ENCODE results near the gene URB1. TPM values are rescaled to one million over a fixed set of nuclear protein-coding genes. Genes with fewer than 3 reads are reported as not detected.

The URB1 gene
- total and polyA plus RNA-seq, 2 of the 8 experiments (the other 6 are each of a cell fraction or from before 2014, with no cell fraction given), result 8.1 to 28.9 TPM

- no peak for TF ChIP-seq SRF (IDR thresholded peaks at IDR 0.05; ENCODE audit: low read depth, low read length)
- TF ChIP-seq ATF2 (IDR thresholded peaks at IDR 0.05; ENCODE audit: low read length), result no peak
- TF ChIP-seq GABPA (IDR thresholded peaks at IDR 0.05; ENCODE audit: borderline replicate concordance, insufficient read depth, low read length), result peak; percentile 43; the same call in 1 of the 2 replicates
- no peak; the same call in 1 of the 2 replicates for TF ChIP-seq RBBP5 (IDR thresholded peaks at IDR 0.05; ENCODE audit: borderline replicate concordance, low read depth, low read length)
- TF ChIP-seq POLR2AphosphoS5 (IDR thresholded peaks at IDR 0.05; ENCODE audit: low read depth, low read length), result no peak
- TF ChIP-seq RAD21 (IDR thresholded peaks at IDR 0.05 in 1 of 2, conservative IDR thresholded peaks at IDR 0.05 in 1 of 2; ENCODE audit: low read depth in 2 of 2, low read length in 2 of 2), result peak in 1 of 2 experiments; percentile 14; a peak in 1 of 4 replicates
- TF ChIP-seq SAP30 (IDR thresholded peaks at IDR 0.05; ENCODE audit: insufficient read depth, insufficient replicate concordance, low read length), result no peak
- no peak for TF ChIP-seq TEAD4 (IDR thresholded peaks at IDR 0.05; ENCODE audit: low read depth, low read length)
- no peak for TF ChIP-seq FOSL1 (IDR thresholded peaks at IDR 0.05; ENCODE audit: insufficient read depth, low read depth, low read length)
- no peak for TF ChIP-seq TCF12 (IDR thresholded peaks at IDR 0.05; ENCODE audit: low read depth, low read length)
- no peak for TF ChIP-seq CHD2 (IDR thresholded peaks at IDR 0.05; ENCODE audit: low read length)
- TF ChIP-seq SIN3A (conservative IDR thresholded peaks at IDR 0.05 in 1 of 2, IDR thresholded peaks at IDR 0.05 in 1 of 2; ENCODE audit: low read depth in 1 of 2, low read length in 2 of 2), result no peak
- no peak for TF ChIP-seq JUND (IDR thresholded peaks at IDR 0.05; ENCODE audit: low read length)
- TF ChIP-seq SIRT6 (IDR thresholded peaks at IDR 0.05; ENCODE audit: low read length), result no peak
These were observed 19.6 kb upstream of the URB1 start, which contains the start of gene EVA1C (continued) for GRCh38 chr21:32412162-32413014.
